H1 (cell line): ENCODE data around the gene TXNDC11.

Experiments used
- ATF3 ChIP-seq: IDR thresholded peaks from 2 replicates; pipeline ENCODE4 v1.6.1; 2011; ENCODE audit warnings: low read depth, mild to moderate bottlenecking, low read length; ENCODE audit not compliant: insufficient read depth
- CEBPB ChIP-seq: IDR thresholded peaks from 2 replicates; pipeline ENCODE4 v1.6.1; 2012; ENCODE audit warnings: low read depth, low read length
- CHD2 ChIP-seq: IDR thresholded peaks from 2 replicates; pipeline ENCODE4 v1.6.1; 2012; ENCODE audit warnings: low read length, improper control_type of control experiment
- CTCF ChIP-seq, 3 experiments: IDR thresholded peaks; 1 replicate in 2 of 3; 2 replicates in 1 of 3; pipeline versions ENCODE4 v1.5.1 to v1.6.1; 2011; ENCODE audit warnings: low read length in 3 of 3, mild to moderate bottlenecking in 3 of 3, inconsistent platforms in 2 of 3, low read depth in 1 of 3, moderate library complexity in 1 of 3; ENCODE audit not compliant: insufficient read depth in 1 of 3; ENCODE audit errors: control extremely low read depth in 1 of 3
- EP300 ChIP-seq, 2 experiments: IDR thresholded peaks; 1 replicate in 1 of 2; 2 replicates in 1 of 2; pipeline ENCODE4 v1.6.1; 2011 to 2012; ENCODE audit warnings: low read depth in 2 of 2, low read length in 2 of 2, mild to moderate bottlenecking in 2 of 2, borderline replicate concordance in 1 of 2, inconsistent platforms in 1 of 2, moderate library complexity in 1 of 2
- KDM1A ChIP-seq: fragments of 200-600, 300-600 bp; sonication (generic); IDR thresholded peaks from 2 replicates; pipeline ENCODE4 v1.7.1; 2016; ENCODE audit warnings: mild to moderate bottlenecking, low read length, borderline replicate concordance
- RNF2 ChIP-seq: fragments of 200-900, 300-1000 bp; sonication (generic); IDR thresholded peaks from 2 replicates; pipeline ENCODE4 v1.7.1; 2016; ENCODE audit warnings: borderline replicate concordance, low read depth, mild to moderate bottlenecking, antibody characterized with exemption, low read length; ENCODE audit not compliant: poor library complexity, severe bottlenecking; ENCODE audit errors: missing control alignments
- SP1 ChIP-seq: IDR thresholded peaks from 2 replicates; pipeline ENCODE4 v1.6.1; 2011; ENCODE audit warnings: low read depth, low read length
- TEAD4 ChIP-seq: IDR thresholded peaks from 2 replicates; pipeline ENCODE4 v1.6.1; 2012; ENCODE audit warnings: low read depth, low read length, inconsistent platforms, mixed read lengths
- ZNF274 ChIP-seq: IDR thresholded peaks from 2 replicates; pipeline ENCODE4 v1.7.0; 2012; ENCODE audit warnings: low read length, borderline replicate concordance; ENCODE audit errors: extremely low read depth

- TF ChIP-seq CTCF (IDR thresholded peaks at IDR 0.05; ENCODE audit: control extremely low read depth in 1 of 3, insufficient read depth in 1 of 3, low read depth in 1 of 3, low read length in 3 of 3) (no peak), ZNF274 (no peak), ATF3 (no peak), EP300 (IDR thresholded peaks at IDR 0.05; ENCODE audit: borderline replicate concordance in 1 of 2, low read depth in 2 of 2, low read length in 2 of 2) (no peak), TEAD4 (no peak), CHD2 (no peak), KDM1A (no peak), CEBPB (no peak), RNF2 (no peak), SP1 (no peak)
These were observed 8.0 kb downstream of the TXNDC11 start for GRCh38 chr16:11734653-11735043.
